ENCODE data around the gene LRRC32. TPM values are rescaled to one million over a fixed set of nuclear protein-coding genes. Genes with fewer than 3 reads are reported as not detected.
A peak's percentile ranks its signal among the peaks of the same experiment; 100 is the strongest.

Gene LRRC32
- total RNA-seq, 1 donor from 2014 or later: 43.2 TPM

DNA sequence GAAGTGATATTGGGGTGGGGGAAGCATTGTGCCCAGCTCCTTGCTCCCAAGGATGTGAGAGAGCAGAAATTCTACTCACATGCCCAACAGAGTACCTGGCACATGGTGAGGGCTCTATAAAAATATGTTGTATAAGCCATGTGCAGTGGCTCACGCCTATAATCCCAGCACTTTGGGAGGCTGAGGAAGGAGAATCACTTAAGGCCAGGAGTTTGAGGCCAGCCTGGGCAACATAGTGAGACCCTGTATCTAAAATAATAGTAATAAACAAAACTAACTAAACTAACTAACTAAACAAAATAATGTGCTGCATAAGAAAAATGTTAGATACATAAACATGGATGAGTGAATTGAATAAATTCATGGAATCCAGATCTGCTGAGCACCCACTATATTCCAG is 33.2 kb upstream of the LRRC32 start:
- Mint-ChIP-seq H3K27ac (no peak overlapping the region), H3K4me3 (no peak overlapping the region), H3K36me3 (no peaks in the 10 kb centered on the region), H3K27me3 (ENCODE audit: low read depth) (no peaks in the 10 kb centered on the region), H3K9me3 (peaks cover 18% of the 10 kb centered on the region), H3K4me1 (peaks cover 26% of the 10 kb centered on the region)
- DNase-seq (ENCODE audit: low spot score in 2 of 2, unreplicated experiment in 2 of 2): no peak
- TF ChIP-seq, protein P1, sequence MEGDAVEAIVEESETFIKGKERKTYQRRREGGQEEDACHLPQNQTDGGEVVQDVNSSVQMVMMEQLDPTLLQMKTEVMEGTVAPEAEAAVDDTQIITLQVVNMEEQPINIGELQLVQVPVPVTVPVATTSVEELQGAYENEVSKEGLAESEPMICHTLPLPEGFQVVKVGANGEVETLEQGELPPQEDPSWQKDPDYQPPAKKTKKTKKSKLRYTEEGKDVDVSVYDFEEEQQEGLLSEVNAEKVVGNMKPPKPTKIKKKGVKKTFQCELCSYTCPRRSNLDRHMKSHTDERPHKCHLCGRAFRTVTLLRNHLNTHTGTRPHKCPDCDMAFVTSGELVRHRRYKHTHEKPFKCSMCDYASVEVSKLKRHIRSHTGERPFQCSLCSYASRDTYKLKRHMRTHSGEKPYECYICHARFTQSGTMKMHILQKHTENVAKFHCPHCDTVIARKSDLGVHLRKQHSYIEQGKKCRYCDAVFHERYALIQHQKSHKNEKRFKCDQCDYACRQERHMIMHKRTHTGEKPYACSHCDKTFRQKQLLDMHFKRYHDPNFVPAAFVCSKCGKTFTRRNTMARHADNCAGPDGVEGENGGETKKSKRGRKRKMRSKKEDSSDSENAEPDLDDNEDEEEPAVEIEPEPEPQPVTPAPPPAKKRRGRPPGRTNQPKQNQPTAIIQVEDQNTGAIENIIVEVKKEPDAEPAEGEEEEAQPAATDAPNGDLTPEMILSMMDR (IDR thresholded peaks at IDR 0.05; ENCODE audit: unreplicated experiment): no peak

DNA sequence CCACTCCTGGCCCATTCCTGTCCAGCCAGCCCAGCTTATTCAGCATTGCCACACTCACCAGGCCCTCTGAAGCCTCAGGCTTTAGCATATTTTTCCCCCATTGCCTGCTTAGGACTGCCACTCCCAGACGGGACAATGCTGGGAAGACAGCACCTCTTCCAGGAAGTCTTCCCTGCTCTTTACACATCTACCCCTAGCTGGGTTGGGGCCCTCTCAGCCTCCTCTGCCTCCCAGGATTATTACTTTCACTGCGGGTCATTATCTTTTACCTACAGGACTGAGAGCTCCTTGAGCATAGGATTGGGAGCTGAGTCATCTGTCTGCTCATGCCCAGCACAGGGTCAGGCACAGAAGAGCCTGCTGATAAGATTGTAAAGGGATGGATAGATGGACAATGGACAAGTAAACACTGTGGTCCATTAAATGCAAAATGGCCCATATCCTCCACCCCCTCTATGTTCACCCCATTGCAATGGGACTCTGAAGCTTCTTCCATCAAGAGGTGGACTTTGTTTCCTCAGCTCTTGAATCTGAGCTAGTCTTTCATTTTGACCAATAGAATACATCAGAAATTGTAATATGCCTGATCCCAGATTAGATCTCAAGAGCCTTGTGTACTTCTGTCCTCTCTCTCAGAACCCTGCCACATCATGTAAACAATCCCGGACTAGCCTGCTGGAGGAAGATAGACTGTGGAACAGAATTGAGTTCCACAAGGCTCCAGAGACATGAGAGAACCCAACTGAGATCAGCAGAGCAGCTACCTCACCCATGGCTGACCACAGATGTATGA is 32.0 kb upstream of the LRRC32 start:
- Mint-ChIP-seq H3K4me1 (peaks cover 30% of the 10 kb centered on the region), H3K4me3 (no peak overlapping the region), H3K9me3 (peaks cover 18% of the 10 kb centered on the region), H3K27me3 (ENCODE audit: low read depth) (no peaks in the 10 kb centered on the region), H3K27ac (no peak overlapping the region), H3K36me3 (no peaks in the 10 kb centered on the region)
- TF ChIP-seq, protein P1 (IDR thresholded peaks at IDR 0.05; ENCODE audit: unreplicated experiment): no peak
- DNase-seq (ENCODE audit: low spot score in 2 of 2, unreplicated experiment in 2 of 2): no peak

DNA sequence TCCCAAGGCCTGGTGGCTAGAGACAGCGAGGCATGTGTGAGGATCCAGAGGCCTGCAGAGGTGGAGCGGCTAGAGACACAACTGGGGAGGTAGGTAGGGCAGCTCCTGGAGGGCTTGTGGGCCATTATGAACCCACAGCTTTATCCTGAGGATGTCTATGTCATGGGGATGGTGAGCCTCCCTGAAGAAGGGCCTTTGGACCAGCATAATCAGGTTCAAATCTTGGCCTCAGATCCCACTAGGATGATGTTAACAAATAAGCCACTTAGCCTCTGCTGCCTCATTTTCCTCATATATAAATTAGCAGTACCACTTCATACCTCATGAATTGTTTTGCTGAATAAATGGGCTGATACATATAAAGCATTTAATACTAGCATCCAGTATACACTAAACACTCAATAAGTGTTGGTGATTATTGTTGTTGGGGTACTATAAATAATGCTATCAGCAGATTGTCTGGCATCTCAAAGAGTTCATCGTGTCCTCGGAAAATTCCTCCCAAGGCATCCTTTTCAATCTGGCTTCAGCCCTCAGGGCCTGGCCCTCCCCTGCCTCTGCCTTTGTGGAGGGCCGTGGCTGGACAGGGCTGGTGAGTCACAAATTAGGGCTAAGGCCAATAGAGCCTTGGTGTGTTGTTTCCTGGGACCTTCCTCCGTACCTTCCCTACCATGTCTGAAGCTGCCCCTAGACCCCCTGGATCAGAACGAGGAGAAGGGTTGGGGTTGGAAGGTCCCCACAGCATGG is 30.9 kb upstream of the LRRC32 start:
- no peak for DNase-seq (ENCODE audit: low spot score in 2 of 2, unreplicated experiment in 2 of 2)
- H3K27ac Mint-ChIP-seq: peak overlapping the region; percentile 84

DNA sequence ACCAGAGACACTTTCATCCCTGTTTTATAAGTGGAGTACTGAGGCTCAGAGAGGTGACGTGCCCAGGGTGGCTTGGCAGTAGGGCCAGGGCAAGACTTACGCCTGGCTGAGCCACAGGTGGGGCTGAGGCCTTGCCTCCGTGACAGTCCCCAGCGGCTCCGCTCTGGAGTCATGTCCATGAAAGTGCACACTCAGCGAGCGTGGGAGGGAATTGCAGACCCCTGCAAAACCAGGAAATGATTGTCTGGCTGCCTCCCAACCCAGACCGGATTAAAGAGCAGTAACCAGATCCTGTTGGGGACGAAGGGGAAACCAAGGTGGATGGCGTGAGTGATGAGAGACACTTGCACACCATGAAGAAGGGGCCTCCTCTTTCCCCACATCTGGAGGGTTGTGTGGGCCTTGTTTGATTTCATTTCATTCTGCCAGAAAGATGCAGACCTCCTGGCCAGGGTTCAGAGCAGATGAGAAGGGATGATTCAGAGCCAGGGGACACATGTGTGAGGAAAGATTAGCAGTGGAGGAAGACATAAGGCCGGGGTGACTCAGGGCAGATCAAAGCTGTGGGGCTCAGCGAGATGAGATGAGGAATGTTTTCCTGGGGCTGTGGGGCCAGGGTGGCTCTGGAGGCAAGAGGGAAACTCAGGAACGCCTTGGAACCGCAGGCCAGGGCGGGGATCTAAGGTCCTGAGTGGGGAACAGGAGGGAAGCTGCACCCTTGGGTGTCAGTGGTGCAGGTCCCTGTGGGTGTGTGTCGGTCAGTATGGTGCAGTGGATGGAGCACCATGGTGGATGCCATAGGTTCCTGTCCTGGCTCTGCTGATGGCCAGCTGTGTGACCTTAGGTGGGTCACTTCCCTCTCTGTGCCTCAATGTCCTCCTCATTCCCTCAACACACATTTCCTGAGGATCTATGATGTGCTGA is 29.9 kb upstream of the LRRC32 start:
- peak overlapping the region; percentile 84 for H3K27ac Mint-ChIP-seq
- no peaks in the 10 kb centered on the region for H3K27me3 Mint-ChIP-seq (ENCODE audit: low read depth)
- H3K36me3 Mint-ChIP-seq: no peaks in the 10 kb centered on the region
- TF ChIP-seq, protein P1 (IDR thresholded peaks at IDR 0.05; ENCODE audit: unreplicated experiment): no peak
- peaks cover 11% of the 10 kb centered on the region for H3K9me3 Mint-ChIP-seq
- H3K4me3 Mint-ChIP-seq: no peak overlapping the region
- peak in 1 of 2 experiments; percentile 52 for DNase-seq (ENCODE audit: low spot score in 2 of 2, unreplicated experiment in 2 of 2)
- peaks cover 30% of the 10 kb centered on the region for H3K4me1 Mint-ChIP-seq

More for the DNA sequence above, 30.9 kb upstream of the LRRC32 start:
- peaks cover 30% of the 10 kb centered on the region for H3K4me1 Mint-ChIP-seq
- no peaks in the 10 kb centered on the region for H3K36me3 Mint-ChIP-seq
- H3K27me3 Mint-ChIP-seq (ENCODE audit: low read depth): no peaks in the 10 kb centered on the region
- TF ChIP-seq, protein P1 (IDR thresholded peaks at IDR 0.05; ENCODE audit: unreplicated experiment): no peak
- H3K4me3 Mint-ChIP-seq: no peak overlapping the region
- H3K9me3 Mint-ChIP-seq: peaks cover 18% of the 10 kb centered on the region

DNA sequence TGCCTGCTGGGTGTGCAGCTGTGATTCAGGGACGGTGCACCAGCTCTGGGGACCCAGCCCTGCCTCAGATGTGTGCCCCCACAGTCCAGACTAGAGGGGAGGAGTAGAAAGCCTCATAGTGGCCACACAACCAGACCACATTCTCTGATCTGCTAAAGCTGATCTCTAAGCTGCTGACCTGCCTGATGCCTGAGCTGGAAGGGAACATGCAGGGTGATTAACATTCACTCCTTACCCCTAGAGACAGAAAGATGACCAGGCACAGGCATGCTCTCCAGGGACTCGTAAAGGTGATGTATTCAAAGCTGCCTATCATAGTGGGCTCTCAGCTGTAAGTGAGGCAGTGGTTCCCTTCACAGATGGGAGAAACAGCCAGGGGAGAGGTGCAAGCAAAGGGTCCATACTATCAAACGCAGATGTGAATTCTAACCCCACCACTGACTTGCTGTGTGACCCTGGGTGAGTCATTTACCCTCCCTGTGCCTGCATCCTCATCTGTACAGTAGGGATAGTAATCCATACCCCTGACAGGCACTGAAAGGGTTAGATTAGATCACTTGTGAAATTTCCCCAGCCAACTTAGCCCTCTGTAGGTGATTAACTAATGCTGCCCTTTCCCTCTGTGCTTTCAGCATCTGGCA is 29.0 kb upstream of the LRRC32 start:
- Mint-ChIP-seq H3K27me3 (ENCODE audit: low read depth) (no peaks in the 10 kb centered on the region), H3K36me3 (no peaks in the 10 kb centered on the region), H3K9me3 (peaks cover 2% of the 10 kb centered on the region), H3K27ac (peak overlapping the region; percentile 84), H3K4me3 (no peak overlapping the region), H3K4me1 (peaks cover 30% of the 10 kb centered on the region)
- DNase-seq (ENCODE audit: low spot score in 2 of 2, unreplicated experiment in 2 of 2): no peak
- TF ChIP-seq, protein P1 (IDR thresholded peaks at IDR 0.05; ENCODE audit: unreplicated experiment): no peak

Measured in mesothelial cell of epicardium (in vitro differentiated cells).